HG02642 (cell line): ENCODE results near the gene GPRIN1.
"Not testable (repeated sequence)": the region's sequence is repeated elsewhere in the genome, so short reads cannot be mapped to it uniquely, and the experiment has no call there.

Source experiments
- ATAC-seq: cut with Tn5 transposase; IDR thresholded peaks from one replicate; pipeline ENCODE4 v1.9.1; 2021; ENCODE audit warnings: mild to moderate bottlenecking; ENCODE audit not compliant: unreplicated experiment, poor library complexity

Gene GPRIN1

DNA sequence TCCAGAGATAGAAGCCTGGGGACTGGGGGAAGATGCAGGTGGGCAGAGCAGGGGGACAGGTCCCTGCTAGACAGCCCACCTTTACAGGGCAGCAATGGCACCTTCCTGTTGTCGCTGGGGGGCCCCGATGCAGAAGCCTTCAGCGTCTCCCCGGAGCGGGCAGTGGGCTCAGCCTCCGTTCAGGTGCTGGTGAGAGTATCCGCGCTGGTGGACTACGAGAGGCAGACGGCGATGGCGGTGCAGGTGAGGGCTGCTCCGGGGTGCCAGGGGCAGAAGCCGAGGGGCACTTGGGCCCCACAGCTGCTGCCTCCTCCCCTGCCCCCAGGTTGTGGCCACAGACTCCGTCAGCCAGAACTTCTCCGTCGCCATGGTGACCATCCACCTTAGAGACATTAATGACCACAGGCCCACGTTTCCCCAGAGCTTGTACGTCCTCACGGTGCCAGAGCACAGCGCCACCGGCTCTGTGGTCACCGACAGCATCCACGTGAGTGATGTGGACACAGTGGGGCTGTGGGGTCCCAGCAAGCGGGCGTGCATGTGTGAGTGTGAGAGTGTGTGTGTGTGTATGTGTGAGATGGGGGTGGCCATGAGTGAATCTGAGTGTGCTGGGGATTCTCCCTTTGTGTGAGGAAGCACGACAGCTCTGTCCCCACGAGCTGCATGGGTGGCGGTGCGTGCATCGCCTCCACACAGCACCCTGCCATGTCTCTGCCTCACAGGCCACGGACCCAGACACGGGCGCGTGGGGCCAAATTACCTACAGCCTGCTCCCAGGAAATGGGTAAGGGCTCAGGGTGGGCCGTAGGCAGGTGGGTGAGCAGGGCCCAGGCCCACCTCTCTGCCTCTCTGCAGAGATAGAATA, 32.4 kb downstream of the GPRIN1 start:
- ATAC-seq, result no peak

DNA sequence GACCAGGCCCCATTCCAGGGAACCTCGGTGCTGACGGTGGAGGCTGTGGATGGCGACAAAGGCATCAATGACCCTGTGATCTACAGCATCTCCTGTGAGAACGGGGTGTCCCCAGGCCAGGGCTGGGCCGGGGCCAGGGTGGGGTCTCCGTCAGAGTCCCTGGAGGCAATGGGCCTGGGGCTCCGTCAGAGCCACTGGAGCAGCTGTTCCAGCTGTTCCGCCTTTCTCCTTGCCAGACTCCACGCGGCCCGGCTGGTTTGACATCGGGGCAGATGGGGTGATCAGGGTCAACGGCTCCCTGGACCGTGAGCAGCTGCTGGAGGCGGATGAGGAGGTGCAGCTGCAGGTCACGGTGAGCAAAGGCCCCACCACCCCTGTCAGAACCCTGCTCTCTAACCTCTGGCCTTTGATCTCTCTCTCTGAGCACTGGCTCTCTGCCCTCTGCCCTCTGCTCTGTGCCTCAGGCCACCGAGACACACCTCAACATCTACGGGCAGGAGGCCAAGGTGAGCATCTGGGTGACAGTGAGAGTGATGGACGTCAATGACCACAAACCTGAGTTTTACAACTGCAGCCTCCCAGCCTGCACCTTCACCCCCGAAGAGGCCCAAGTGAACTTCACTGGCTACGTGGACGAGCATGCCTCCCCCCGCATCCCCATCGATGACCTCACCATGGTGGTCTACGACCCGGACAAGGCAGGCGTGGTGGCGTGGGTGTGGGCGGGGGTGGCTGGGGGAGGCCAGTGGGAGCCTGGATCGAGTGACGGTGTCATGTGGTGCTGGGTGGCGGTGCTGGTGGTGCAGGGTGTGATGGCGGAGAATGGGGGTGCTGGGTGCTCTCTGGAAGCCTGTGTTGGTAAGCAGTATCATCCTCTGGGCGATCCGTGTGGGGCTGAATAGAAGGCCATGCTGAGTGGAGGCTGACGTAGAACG, 34.2 kb downstream of the GPRIN1 start:
- ATAC-seq, result no peak

DNA sequence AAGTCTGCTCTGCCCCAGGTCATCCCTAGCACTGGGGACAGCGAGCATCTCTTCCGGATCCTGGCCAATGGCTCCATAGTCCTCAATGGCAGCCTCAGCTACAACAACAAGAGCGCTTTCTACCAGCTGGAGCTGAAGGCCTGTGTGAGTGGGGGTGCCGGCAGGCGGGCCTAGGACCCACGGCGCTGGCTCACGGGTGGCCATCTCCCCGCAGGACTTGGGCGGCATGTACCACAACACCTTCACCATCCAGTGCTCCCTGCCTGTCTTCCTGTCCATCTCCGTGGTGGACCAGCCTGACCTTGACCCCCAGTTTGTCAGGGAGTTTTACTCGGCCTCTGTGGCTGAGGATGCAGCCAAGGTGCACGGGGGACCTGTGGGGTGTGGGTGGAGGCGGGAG, 34.9 kb downstream of the GPRIN1 start:
- no peak for ATAC-seq

DNA sequence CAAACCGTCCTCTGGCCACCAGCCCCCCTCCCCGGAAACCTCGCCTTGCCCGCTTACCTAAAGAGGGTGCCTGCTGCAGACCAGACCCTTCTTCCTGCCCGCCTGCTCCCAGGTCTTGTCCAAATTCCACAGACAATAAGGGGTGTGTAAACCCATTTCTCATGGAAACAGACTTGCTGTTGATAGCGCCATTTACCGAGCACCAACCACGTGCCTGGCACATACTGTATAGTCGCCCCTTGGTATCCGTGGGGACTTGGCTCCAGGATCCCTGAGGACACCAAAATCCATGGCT, 35.7 kb downstream of the GPRIN1 start:
- no peak for ATAC-seq

DNA sequence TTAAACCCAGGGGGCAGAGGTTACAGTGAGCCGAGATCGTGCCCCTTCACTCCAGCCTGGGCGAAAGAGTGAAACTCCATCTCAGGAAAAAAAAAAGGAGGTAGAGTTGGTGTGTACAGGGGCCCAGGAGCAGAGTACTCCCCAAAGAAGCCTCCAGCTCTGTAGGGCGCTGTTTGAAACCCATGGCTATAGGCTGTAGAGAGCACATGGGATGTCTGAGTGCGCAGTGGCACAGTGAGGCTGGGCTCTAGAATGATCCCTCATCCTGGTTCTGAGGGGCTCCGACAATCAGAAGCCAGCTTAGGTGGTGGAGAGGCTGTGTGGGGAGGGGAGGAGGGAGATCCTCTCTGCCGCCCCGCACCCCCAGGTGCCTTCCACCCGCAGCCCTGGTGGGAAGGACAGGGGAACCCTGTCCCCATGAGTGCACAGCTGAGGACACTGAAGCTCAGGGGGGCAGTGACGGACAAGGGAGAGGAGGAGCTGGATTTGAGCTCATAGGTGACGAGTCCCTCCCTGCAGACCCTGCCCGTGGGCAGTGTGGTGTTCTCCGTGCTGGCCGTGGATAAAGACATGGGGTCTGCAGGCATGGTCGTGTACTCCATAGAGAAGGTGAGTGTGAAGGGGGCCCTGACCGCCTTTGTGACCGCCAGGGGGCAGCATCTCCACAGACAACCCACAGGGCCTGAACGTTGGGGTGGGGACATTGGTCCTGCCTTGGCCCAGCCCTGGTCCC, 36.2 kb downstream of the GPRIN1 start:
- no peak for ATAC-seq

DNA sequence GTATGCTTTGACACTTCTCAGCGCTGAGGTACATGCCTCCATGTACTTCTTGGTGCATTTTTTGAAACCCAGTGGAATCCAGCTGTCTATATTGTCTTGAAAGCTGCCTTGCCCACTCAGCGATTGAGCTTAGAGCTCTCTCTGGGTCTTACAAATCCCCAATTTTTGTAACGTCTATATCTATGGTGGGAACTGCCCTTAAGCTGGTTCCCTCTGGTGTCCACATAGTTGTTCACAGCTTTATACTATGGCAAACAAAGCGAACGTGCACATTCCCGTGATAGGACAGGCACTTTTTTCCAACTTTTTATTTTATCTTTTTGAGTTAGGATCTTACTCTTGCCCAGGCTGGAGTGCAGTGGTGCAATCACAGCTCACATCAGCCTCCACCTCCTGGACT, 39.9 kb downstream of the GPRIN1 start:
- no peak for ATAC-seq

DNA sequence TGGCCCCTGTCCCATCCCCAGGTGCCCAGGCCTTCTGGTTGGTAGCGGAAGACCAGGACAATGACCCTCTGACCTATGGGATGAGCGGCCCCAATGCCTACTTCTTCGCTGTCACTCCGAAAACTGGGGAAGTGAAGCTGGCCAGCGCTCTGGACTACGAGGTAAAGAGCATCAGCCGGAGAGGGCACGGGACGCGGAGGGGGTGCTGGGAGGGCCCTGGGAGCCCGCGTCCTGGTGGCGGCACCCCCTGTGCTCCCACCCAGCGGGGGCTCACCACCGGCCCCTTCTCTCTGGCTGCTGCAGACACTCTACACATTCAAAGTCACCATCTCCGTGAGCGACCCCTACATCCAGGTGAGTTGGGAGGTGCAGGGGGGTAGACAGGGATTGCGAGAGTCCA, 41.3 kb downstream of the GPRIN1 start:
- ATAC-seq, result no peak

DNA sequence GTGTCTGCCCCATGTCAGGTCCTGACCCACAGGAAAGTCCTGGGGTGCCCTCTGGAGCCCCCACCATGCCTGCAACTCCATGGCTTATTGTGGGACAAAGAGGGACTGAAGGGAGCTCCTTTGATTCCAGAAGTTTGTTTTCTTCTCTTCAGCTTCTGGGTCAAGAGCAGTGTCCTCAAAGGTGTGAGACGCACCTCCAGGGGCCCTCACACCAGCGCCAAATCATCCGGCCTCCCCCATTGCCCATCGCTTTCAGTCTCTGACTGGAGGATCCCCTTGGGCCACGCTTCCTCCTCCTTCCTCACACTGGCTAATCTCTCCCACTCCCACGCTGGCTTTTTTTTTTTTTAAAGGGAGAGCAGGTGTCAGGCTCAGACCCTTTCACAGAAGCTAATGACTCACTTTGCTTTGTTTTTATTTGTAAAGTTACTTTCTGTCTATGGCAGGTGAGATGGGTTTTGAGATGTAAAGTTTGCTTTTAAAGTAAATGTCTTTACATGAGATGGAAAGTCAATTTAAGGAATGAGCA, 44.1 kb downstream of the GPRIN1 start:
- no peak for ATAC-seq

DNA sequence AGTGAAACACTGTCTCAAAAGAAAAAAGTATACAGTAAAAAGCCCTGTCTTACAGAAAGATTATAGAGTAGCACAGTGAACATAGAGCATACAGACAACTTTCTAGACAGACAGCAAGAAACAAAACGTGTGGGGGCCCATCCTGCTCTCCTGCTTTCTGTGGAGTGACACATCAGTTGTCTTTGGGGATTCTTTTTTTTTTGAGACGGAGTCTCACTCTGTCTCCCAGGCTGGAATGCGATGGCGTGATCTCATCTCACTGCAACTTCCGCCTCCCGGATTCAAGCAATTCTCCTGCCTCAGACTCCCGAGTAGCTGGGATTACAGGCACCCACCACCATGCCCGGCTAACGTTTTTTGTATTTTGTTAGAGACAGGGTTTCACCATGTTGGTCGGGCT, 46.0 kb downstream of the GPRIN1 start:
- ATAC-seq, result no peak

DNA sequence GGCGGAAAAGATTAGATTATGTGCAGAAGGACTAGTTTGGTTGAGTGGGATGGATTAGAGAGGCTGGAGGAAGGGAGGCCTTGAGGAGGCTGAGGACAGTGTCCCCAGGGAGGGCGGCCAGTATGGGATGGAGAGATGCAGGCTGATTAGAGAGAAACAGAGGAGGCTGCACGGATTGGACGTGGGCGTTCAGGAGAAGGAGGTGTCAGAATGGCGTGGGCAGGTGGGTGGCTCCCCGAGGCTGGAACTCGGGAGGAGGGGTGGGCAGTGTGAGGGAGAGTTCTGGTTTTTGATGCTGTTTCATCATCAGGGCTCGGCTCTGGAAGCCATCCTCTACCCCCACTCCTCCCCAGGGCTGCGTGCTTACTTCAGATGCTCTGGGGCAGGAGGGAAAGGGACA, 47.8 kb downstream of the GPRIN1 start:
- ATAC-seq, result no peak

DNA sequence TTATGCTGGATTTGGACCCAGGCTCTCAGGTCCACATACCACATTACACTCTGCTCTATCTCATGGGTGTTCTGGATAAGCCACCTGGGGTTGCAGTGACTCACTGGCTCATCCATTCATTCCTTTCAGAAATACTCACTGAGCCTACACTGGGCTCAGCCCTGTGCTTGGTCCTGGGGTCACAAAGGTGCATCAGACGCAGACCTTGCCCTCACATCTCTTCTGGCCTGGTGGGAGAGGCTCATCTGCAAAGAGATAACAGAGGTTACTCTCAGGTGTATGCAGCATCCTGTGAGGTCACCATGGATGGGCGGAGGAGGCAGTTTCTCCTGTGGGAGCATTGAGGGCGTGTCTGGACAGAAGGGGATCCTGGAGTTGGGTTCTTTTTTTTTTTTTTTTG, 48.7 kb downstream of the GPRIN1 start:
- no peak for ATAC-seq

DNA sequence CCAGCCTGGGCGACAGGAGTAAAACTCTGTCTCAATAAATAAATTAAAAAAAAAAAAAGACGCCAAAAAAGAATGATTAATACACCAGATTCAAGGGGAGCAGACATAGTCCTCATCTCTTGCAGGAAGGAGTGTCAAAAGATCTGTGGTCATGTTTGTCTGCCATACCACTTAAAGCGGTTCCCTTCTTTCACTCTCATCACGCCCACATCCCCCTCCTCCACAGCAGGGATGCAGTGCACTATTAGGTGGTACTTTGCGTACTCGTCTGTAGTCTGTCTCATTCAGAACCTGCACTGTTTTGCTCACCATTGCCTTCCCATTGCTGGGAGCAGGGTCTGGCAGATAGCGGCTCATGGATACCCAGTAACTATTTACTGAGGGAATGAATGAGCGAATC, 49.6 kb downstream of the GPRIN1 start:
- ATAC-seq, result no peak

DNA sequence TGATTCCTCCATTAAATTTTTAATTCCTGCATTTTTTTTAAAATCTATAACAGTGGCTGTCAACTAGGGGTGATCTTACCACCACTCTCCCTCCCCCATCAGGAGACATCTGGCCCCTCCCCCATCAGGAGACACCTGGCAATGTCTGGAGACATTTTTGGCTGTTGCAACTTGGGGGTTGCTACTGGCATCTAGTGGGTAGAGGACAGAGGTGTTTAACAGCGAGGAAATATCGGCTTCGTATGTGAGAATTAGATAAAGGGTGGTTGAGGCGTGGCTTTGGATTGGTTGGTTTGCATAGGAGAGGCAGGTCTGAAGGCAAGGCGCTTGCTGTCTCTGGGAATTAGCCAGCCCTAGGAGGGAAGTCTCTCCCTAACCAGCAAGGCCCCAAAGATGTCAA, 50.3 kb downstream of the GPRIN1 start:
- ATAC-seq, result no peak

DNA sequence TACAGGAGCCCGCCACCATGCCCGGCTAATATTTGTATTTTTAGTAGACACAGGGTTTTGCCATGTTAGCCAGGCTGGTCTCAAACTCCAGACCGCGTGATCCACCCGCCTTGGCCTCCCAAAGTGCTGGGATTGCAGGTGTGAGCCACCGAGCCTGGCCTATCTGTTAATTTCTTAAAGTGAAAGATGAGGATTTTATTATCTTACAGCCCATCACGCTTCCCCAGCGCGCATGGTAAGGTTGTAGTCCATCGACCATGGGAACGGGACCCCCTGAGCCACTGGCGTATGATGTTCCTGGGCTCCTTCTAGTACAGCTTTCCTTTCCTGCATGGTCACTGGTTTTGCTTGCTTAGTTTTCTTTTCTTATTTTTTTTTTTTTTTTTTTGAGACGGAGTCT, 52.1 kb downstream of the GPRIN1 start:
- no peak for ATAC-seq

DNA sequence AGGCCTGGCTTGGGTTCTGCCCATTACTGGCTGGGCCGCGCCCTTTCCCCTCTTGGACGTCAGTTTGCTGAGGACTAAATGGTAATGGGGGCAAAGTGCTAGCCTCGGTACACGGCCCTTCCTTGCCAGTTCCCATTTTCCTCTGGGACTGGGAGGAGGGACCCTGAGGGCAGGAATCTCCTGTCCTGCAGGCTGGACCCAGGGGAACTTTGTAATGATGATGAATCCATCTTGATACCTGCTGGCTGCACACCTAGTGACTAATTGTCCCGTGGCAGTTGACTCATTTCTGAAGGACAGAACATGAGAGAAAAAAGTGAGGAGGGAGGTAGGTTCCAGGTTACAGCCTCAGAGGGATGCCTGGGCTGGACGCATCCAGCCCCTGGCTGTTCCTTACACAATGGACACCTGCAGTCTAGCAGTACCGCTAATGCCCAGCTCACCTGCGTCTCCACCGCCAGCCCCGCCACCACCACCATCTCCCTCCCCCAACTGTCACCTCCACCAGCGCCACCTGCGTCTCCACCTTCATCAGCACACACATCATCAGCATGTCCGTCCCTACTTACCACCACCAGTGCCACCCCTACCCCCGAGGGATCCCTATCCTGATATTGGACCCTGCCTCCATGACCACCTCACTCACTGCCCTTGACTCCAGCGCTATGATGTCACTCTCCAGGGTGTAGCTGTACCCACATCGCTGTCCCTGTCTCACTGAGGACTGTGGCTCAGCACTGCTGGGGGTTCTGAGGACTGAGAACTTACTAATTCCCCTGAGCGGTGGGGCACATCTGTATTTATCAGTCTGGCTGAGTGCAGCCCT, 56.5 kb downstream of the GPRIN1 start:
- ATAC-seq, result no peak

DNA sequence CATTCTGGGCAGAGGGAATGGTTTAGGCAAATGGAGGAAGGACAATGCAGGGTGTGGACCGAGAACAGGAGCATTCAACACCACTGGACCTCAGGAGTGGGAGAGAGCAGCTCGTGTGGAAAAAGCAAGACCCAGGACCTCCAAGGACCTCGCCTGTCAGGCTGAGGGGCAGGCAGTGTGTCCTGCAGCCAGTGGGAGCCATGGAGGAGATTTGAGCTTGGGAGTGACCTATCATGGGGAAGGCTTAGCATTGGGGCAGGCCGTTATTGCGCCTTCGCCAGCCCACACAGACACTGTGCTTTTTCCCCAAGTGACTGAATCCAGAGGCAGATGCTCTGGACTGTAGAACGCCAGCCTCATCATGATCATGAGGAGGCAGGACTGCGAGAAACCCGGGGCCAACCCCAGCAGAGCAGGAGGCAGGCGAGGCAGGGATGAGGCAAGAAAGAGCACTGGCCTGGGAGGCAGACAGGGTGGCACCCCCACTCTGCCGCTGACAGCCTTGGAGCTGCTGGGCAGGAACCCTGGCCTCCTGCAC, 57.6 kb downstream of the GPRIN1 start:
- no peak for ATAC-seq

DNA sequence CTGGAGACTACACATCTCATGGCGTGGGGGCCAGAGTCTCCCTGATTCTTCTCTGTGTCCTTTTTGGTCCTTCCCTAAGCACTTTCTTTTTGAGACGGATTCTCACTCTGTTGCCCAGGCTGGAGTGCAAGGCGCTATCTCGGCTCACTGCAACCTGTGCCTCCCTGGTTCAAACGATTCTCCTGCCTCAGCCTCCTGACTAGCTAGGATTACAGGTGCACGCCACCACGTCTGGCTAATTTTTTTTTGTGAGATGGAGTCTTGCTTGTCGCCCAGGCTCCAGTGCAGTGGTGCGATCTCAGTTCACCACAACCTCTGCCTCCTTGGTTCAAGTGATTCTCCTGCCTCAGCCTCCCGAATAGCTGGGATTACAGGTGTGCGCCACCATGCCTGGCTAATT, 59.0 kb downstream of the GPRIN1 start:
- not testable (repeated sequence) for ATAC-seq

DNA sequence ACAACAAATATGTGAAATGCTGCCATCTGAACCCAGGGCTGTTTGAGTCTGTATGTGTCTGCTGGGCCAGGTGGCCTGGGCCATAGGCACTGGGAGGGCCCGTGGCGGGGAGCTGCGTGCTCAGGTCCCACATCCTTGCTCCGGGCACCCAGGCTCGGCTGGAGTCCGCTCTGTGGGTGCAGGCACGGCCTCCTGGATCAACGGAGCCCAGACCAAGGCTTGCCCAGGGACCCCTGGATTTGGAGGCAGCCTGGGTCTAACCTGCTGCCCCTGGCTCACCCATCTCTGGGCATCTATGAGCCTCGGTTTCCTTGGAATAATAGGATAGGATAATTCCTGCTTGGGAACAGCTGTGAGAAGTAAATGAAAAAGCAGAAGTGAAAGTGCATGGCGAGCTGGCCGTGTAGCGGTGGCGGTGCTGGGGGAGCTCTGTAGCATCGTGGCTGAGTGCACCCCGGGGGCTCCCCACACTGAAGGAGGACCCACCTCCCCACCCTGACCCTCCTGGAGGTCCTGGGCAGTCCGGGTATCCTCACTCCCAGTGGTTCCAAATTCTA, 59.6 kb downstream of the GPRIN1 start:
- ATAC-seq, result no peak

DNA sequence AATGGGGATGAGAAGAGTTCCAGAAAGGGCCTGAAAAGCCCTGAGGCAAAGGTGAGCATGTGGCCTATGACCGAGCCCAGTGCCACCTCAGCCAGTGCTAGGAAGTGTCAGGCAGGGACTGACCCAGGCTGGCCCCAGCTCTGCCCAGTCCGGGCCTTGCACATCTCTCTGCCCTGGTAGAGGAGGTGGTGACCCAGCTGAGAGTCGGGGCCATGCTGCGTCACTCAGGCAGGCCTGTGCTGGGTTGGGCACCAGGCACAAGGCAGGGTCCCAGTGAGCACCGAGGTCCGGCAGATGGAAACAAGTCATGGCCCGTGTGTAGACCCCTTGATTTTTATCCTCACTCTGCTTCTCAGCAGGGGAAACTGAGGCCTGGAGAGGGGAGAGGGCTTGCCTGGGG, 60.1 kb downstream of the GPRIN1 start:
- no peak for ATAC-seq
